ENCODE results near the gene CYP2B6.

DNA sequence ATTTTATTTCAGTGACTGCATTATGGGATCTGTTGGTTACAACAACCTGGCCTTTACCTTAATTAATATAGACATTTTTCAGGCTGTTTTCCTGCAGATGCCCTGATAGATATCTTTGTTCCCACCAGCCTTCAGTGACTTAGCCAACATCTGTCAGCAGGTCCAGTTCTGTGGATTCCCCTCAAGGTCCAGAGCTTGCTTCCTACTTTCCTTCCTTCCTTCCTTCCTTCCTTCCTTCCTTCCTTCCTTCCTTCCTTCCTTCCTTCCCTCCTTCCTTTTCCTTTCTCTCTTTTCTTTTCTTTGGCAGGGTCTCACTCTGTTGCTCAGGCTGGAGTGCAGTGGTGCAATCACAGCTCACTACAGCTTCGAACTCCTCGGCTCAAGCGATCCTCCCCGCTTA, 14.4 kb upstream of the CYP2B6 start:
- TF ChIP-seq, protein P1, sequence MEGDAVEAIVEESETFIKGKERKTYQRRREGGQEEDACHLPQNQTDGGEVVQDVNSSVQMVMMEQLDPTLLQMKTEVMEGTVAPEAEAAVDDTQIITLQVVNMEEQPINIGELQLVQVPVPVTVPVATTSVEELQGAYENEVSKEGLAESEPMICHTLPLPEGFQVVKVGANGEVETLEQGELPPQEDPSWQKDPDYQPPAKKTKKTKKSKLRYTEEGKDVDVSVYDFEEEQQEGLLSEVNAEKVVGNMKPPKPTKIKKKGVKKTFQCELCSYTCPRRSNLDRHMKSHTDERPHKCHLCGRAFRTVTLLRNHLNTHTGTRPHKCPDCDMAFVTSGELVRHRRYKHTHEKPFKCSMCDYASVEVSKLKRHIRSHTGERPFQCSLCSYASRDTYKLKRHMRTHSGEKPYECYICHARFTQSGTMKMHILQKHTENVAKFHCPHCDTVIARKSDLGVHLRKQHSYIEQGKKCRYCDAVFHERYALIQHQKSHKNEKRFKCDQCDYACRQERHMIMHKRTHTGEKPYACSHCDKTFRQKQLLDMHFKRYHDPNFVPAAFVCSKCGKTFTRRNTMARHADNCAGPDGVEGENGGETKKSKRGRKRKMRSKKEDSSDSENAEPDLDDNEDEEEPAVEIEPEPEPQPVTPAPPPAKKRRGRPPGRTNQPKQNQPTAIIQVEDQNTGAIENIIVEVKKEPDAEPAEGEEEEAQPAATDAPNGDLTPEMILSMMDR (IDR thresholded peaks at IDR 0.05), result no peak
- no peak for TF ChIP-seq POLR2A (IDR thresholded peaks at IDR 0.05)

All from body of pancreas (tissue), 4 donors.